ENCODE results near the gene NEDD8.

DNA sequence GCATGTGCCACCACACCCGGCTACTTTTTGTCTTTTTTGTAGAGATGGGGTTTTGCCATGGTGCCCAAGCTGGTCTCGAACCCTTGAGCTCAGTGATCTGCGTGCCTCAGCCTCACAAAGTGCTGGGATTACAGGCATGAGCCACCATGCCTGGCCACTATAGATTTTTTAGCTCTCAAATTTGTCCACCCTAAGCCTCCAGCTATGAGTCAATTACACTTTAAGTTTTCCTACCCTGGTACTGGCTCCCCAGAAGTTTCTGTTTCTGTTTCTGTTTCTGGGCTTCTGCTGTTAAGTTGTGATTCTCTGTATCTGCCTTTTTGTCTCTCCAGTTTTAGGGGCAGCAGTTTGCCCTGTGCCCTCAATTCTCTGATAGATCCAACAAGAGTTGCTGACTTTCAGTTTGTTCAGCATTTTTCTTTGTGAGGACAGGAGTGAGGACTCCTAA, 14.6 kb upstream of the NEDD8 start:
- TF ChIP-seq, protein P1, sequence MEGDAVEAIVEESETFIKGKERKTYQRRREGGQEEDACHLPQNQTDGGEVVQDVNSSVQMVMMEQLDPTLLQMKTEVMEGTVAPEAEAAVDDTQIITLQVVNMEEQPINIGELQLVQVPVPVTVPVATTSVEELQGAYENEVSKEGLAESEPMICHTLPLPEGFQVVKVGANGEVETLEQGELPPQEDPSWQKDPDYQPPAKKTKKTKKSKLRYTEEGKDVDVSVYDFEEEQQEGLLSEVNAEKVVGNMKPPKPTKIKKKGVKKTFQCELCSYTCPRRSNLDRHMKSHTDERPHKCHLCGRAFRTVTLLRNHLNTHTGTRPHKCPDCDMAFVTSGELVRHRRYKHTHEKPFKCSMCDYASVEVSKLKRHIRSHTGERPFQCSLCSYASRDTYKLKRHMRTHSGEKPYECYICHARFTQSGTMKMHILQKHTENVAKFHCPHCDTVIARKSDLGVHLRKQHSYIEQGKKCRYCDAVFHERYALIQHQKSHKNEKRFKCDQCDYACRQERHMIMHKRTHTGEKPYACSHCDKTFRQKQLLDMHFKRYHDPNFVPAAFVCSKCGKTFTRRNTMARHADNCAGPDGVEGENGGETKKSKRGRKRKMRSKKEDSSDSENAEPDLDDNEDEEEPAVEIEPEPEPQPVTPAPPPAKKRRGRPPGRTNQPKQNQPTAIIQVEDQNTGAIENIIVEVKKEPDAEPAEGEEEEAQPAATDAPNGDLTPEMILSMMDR (IDR thresholded peaks at IDR 0.05; ENCODE audit: insufficient read depth, low read depth, low read length), result no peak
- TF ChIP-seq EZH2 (IDR thresholded peaks at IDR 0.05; ENCODE audit: insufficient read depth, low read length), result no peak

Measured in astrocyte (in vitro differentiated cells and primary cell).